Stimulated activated CD4-positive, alpha-beta T cell treated with anti-CD3 and anti-CD28 coated beads, Interleukin-15, amount 100 ng/mL, for 1 hour (primary cell): ENCODE results near the gene RAB32.
"Not testable (repeated sequence)": the region's sequence is repeated elsewhere in the genome, so short reads cannot be mapped to it uniquely, and the experiment has no call there.

Experiments
- DNase-seq, 2 donors: peaks; one replicate each; pipeline ENCODE4 v3.0.0-alpha.2; 2020; ENCODE audit warnings: low read depth in 1 of 2, low spot score in 1 of 2

RAB32 gene

DNA sequence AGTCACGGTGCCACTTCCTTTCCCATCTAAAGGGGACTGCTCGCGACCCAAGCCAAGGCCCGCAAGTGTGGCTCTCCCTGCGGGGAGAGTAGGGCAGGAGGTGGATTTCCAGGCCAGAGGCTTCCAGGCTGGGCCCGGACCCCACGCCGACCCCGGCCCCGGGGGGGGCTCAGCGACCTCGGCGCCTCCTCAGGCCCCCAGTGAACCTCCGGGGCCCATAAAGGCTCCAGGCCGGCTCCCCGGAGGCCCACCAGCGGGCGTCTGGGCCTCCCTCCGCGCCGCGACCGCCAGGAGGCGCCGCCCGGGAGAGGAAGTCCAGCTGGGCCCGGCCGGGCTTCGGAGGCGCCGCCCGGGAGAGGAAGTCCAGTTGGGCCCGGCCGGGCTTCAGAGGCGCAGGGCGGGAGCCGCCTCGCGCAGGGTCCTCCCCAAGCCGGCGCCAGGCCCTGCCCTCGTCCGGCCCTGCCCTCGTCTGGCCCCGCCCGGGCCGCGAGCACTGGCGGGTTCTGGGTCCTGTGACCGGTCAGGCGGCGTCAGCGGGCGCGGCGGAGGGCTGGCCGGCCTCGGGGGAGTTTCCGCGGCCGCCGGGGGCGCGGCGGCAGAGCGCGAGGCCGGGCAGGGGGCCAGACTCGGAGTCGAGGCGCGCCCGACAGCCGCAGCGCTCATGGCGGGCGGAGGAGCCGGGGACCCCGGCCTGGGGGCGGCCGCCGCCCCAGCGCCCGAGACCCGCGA, at the start of gene RAB32:
Gene RAB32 (plus strand): TSS at position 623 of the 729 bp plus-strand sequence. CDS start 39 bp downstream, at position 662.
- no peak for DNase-seq

DNA sequence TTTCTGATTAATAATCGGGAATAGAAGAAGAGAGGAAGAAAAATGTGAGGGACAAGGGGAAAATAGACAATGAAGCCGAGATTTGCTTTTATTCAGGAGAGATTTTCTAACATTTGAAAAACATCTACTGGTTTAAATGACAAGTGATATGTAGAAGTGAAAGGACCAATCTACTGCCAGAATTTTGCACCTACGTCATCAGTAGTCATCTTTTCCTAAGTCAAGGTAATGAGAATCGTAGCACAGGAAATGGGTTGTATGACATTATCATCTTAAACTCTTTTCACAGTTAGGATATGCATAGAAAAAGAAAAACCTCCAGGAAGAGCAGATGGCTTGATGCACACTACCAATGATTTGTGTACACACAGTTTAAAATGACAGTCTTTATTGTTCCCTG, 45.3 kb upstream of the RAB32 start:
- DNase-seq: no peak

GRCh38 chr6:146503096-146503495, 40.5 kb upstream of the RAB32 start:
- DNase-seq: no peak

- no peak for DNase-seq
These were observed 28.4 kb upstream of the RAB32 start for GRCh38 chr6:146515212-146515611.

DNA sequence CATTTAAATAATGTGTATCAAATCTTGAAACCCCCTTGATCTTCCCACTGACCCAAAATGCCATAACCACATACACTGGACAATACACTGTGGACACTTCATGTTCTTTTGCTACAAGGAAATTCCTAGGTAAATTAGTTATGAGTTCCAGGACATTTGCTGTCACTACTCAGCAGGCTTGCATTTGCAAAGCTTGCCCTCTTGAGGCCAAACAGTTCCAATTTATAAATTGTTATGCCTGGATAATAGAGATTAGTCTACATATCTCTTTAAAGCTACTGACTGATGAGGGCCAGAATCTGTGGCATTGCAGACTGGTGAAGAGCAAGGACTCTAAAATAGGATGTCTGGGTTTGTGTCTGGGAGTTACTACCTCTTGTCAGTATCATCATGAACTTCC, 17.4 kb upstream of the RAB32 start:
- DNase-seq: no peak

GRCh38 chr6:146532702-146533101, 10.9 kb upstream of the RAB32 start:
- DNase-seq: no peak

DNA sequence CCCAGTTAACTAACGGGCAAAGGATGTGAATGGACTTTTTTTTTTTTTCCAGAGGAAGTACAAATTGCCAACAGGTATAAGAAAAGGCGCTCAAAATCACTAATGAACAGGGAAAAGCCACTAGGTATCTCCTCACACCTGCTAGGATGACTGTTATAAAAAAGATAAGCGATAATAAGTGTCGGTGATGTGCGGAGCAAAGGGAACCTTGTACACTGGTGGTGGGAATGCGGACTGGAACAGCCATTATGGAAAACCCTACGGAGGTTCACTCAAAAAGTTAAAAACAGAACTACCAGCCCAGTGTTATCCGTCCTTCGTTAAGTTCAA, 787 bp upstream of the RAB32 start:
- no peak for DNase-seq

GRCh38 chr6:146543940-146544615, 445 bp downstream of the RAB32 start:
- no peak for DNase-seq

DNA sequence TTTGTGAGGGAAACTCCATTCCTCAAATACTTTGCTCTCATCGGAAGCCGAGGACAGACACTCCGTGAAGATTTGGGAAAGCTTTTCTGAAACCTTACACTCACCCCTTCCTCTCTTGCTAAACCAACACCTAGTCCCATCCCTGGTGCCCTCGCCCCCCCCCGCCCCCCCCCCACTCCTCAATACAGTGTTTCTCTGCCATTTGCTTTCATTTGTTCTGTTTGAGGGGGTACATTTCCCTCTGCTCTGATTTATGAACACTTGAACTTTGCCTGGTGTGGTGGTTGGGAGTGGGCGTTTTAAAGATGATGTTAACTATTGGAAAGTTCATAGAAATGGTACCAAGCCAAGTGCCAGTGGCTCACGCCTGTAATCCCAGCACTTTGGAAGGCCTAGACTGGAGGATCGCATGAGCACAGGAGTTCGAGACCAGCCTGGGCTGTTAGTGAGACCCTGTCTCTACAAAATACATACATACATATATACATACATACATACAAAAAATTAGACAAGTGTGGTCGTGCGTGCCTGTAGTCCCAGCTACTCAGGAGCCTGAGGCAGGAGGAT, 1.1 kb downstream of the RAB32 start:
- no peak for DNase-seq

DNA sequence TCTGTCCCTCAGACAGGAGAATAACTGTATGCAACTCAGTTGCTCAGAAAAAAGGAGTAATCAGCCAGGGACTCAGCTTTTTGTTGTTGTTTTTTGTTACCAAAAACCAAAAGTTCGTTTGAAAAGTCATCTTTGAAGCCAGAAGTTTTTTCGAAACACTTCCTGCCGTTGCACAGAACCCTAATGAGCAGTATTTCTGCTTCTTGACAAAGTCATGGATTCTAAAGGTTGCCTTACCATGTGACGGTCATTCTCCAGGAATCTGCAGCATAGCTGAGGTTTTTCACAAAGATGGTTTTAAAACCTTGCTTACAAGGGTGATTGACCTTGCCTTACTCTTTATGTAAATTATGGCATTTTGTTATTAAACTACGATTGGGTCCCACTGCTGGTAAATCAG, 1.9 kb downstream of the RAB32 start:
- DNase-seq: no peak

GRCh38 chr6:146546443-146547043, 2.9 kb downstream of the RAB32 start:
- no peak for DNase-seq

DNA sequence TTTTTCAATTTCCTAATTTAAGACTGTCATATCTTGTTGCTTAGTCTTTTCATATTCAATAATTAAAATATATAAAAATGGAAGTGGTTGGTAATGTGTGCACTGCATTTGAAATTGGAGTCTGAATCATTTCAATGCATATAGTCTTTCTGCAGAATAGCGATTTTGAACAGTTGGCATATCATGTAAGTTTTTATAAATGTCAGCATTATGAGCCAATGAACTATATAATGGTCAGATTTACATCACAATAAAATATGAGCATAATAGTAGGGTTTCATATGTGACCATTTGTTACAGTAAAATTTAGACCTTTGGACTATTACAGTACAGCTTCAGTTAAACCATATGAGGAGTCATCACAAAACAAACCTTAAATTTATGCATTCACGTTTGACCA, 4.3 kb downstream of the RAB32 start:
- no peak for DNase-seq

GRCh38 chr6:146548898-146549374, 5.3 kb downstream of the RAB32 start:
- no peak for DNase-seq

- DNase-seq: no peak
These were observed 7.3 kb downstream of the RAB32 start for GRCh38 chr6:146550911-146551310.

DNA sequence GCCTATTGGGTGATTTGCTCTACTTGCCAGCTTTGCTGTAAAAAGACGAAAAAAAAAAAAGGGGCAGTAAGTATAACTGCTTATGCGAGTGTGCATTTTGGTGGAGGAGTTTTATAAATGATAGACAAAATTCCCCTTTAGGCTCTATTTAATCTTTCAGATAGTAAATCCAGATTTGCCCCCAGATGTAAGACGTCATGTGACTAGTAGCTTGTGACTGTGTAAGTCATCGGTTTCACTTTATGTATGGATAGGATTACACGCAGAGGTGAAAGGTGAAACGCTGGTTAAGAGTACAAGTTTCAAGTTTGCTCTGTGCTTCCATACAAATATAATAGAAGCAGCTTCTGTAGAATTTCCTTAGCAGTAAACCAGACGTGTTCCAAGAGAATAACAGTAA, 7.9 kb downstream of the RAB32 start:
- DNase-seq: no peak

- DNase-seq: no peak
These were observed 9.9 kb downstream of the RAB32 start for GRCh38 chr6:146553377-146554135.

- DNase-seq: no peak
These were observed 17.0 kb downstream of the RAB32 start for GRCh38 chr6:146560607-146561006.

DNA sequence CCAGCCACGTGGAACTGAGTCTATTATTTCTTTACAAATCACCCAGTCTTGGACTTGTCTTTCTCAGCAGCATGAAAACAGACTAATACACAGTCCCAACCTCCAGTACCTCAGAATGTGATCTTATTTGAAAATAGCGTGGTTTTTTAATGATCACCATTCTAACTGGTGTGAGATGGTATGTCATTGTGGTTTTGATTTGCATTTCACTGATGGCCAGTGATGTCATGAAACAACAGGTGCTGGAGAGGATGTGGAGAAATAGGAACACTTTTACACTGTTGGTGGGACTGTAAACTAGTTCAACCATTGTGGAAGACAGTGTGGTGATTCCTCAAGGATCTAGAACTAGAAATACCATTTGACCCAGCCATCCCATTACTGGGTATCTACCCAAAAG, 23.0 kb downstream of the RAB32 start:
- not testable (repeated sequence) for DNase-seq

GRCh38 chr6:146568619-146569018, 25.0 kb downstream of the RAB32 start:
- not testable (repeated sequence) for DNase-seq

DNA sequence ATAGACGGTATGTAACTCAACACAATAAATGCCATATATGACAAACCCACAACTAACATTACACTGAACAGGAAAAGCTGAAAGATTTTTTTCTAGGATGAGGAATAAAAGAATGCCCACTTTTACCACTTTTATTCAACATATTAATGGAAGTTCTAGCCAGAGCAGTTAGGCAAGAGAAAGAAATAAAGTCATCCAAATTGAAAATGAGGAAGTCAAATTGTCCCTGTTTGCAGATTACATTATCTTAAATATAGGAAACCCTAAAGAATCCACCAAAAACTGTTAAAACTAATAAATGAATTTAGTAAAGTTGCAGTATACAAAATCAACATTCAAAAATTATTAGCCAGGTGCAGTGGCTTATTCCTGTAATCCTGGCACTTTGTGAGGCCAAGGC, 30.6 kb downstream of the RAB32 start:
- no peak for DNase-seq

DNA sequence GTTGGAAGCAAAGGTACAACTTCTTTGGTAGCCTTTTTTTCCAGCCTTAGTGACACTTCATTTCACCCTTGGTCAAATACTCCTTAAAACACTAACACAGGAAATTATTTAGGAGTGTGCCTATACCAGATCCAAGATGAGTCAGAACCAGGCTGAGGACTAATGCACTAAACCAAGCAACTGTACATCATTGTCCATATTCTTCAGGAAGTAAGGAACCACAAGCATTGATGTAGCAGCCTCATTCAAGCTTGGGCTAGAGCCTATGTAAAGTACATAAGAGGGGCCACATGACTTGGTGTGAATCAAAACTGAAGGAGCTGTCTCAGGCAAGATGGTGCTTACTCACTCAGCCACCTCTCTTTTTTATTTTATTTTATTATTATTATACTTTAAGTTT, 34.4 kb downstream of the RAB32 start:
- no peak for DNase-seq
